Spleen (tissue), 7 donors: ENCODE results near the gene TRIM69.

Source experiments
- POLR2A ChIP-seq, 3 donors: fragments of 450-650 bp; IDR thresholded peaks; one replicate each; pipeline ENCODE4 v1.5.1; 2017; ENCODE audit warnings: antibody characterized with exemption in 3 of 3, mild to moderate bottlenecking in 1 of 3
- POLR2AphosphoS5 ChIP-seq, 3 donors: sonication (generic); formaldehyde crosslinking; IDR thresholded peaks; one replicate each; pipeline ENCODE4 v1.5.1; 2017; ENCODE audit warnings: antibody characterized with exemption in 3 of 3
- TF ChIP-seq, protein P1 (sequence below), 11 experiments: fragments of 200-600 bp in 7 of 11; fragments of 450-650 bp in 4 of 11; sonication (generic) in 4 of 11; IDR thresholded peaks in 8 of 11; conservative IDR thresholded peaks in 3 of 11; 1 replicate in 7 of 11; 2 replicates in 4 of 11; pipeline versions ENCODE4 v1.4.0 to v1.8.0; 2016 to 2021; ENCODE audit warnings: antibody characterized with exemption in 11 of 11, inconsistent platforms in 4 of 11, mild to moderate bottlenecking in 1 of 11
- donor health status: DM: no; HTN: no; CAD: no; lungs with moderate emphysema.
- donor health status: DM: no; HTN: no; CAD: no.
- donor health status: DM: no; HTN: no; CAD: no.

DNA sequence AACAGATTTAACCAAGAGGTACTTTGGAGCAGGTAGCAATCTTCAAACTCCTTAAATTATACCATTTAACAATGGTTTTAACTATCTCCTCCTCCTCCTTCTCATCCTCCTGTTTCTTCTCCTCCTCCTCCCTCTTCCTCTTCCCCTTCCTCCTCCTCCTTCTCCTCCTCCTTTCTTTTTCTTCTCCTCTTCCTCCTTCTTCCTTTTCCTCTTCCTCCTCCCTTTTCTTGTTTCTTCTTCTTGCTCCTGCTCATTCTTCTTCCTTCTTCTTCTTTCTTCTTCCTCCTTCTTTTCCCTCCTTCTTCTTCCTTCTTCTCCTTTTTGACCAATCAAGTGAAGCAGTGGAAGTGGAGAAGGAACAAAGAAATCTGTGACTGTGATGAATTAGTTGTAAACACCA, 39.3 kb upstream of the TRIM69 start:
- TF ChIP-seq, protein P1, sequence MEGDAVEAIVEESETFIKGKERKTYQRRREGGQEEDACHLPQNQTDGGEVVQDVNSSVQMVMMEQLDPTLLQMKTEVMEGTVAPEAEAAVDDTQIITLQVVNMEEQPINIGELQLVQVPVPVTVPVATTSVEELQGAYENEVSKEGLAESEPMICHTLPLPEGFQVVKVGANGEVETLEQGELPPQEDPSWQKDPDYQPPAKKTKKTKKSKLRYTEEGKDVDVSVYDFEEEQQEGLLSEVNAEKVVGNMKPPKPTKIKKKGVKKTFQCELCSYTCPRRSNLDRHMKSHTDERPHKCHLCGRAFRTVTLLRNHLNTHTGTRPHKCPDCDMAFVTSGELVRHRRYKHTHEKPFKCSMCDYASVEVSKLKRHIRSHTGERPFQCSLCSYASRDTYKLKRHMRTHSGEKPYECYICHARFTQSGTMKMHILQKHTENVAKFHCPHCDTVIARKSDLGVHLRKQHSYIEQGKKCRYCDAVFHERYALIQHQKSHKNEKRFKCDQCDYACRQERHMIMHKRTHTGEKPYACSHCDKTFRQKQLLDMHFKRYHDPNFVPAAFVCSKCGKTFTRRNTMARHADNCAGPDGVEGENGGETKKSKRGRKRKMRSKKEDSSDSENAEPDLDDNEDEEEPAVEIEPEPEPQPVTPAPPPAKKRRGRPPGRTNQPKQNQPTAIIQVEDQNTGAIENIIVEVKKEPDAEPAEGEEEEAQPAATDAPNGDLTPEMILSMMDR (IDR thresholded peaks at IDR 0.05 in 8 of 11, conservative IDR thresholded peaks at IDR 0.05 in 3 of 11): no peak
- TF ChIP-seq POLR2A (IDR thresholded peaks at IDR 0.05) (no peak), POLR2AphosphoS5 (IDR thresholded peaks at IDR 0.05) (no peak)
